Retinal pigment epithelial cell (primary cell): ENCODE data around the gene LCT.

Experiments used
- DNase-seq: peaks from one replicate; pipeline ENCODE4 v3.0.0-alpha.2; 2010; ENCODE audit warnings: low read depth
- H3K4me3 ChIP-seq: 2 replicates; pipeline ENCODE4 v1.5.1; 2011; ENCODE audit warnings: mild to moderate bottlenecking, low read length, control low read depth, moderate library complexity
- TF ChIP-seq, protein P1 (sequence below): conservative IDR thresholded peaks from 2 replicates; pipeline ENCODE4 v1.5.1; 2011; ENCODE audit warnings: low read depth, low read length, control low read depth, inconsistent platforms

The LCT gene

DNA sequence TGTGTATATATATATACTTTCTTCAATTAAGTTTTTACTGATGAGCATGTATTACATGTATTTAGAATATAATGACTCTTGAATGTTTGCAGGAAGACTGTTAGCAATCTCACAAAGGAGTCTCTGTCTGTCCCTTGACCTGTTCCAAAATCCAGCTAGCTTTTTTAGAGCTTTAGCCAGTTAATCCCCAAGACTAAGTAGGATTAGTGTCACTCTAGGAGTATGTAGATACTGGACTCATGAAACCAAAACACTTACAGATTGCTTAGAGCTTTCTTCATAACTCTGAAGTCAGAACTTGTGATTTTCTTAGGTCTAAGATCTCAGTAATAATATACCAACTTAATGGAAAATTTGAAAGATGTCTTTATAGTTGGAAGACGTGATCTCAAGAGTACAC, 93.1 kb downstream of the LCT start:
- H3K4me3 ChIP-seq = peak overlapping the region; percentile 86
- peak; percentile 95 for DNase-seq
- TF ChIP-seq, protein P1, sequence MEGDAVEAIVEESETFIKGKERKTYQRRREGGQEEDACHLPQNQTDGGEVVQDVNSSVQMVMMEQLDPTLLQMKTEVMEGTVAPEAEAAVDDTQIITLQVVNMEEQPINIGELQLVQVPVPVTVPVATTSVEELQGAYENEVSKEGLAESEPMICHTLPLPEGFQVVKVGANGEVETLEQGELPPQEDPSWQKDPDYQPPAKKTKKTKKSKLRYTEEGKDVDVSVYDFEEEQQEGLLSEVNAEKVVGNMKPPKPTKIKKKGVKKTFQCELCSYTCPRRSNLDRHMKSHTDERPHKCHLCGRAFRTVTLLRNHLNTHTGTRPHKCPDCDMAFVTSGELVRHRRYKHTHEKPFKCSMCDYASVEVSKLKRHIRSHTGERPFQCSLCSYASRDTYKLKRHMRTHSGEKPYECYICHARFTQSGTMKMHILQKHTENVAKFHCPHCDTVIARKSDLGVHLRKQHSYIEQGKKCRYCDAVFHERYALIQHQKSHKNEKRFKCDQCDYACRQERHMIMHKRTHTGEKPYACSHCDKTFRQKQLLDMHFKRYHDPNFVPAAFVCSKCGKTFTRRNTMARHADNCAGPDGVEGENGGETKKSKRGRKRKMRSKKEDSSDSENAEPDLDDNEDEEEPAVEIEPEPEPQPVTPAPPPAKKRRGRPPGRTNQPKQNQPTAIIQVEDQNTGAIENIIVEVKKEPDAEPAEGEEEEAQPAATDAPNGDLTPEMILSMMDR = no peak

DNA sequence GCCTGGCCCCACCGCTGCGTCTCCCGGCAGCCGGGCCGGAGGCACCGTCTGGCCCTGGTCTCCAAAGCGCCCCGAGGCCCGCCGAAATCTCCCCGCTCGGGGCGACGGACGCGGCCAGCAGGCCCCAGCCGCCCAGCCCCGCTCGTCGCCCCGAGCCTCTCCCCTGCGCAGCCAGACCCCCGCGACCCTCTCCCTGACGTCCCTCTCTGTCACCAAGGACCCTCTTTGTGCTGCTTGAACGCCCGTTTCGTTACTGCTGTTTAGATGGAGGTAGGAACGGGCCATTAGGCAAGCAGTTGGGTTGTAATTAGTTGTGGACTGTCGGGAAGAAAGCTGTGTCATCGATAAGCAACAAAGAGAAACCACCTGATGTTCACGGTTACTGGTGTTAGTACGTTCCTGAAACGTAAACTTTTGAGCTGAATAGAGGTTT, 94.6 kb downstream of the LCT start:
- DNase-seq = peak; percentile 52
- TF ChIP-seq, protein P1 = no peak
- peak overlapping the region; percentile 86 for H3K4me3 ChIP-seq

DNA sequence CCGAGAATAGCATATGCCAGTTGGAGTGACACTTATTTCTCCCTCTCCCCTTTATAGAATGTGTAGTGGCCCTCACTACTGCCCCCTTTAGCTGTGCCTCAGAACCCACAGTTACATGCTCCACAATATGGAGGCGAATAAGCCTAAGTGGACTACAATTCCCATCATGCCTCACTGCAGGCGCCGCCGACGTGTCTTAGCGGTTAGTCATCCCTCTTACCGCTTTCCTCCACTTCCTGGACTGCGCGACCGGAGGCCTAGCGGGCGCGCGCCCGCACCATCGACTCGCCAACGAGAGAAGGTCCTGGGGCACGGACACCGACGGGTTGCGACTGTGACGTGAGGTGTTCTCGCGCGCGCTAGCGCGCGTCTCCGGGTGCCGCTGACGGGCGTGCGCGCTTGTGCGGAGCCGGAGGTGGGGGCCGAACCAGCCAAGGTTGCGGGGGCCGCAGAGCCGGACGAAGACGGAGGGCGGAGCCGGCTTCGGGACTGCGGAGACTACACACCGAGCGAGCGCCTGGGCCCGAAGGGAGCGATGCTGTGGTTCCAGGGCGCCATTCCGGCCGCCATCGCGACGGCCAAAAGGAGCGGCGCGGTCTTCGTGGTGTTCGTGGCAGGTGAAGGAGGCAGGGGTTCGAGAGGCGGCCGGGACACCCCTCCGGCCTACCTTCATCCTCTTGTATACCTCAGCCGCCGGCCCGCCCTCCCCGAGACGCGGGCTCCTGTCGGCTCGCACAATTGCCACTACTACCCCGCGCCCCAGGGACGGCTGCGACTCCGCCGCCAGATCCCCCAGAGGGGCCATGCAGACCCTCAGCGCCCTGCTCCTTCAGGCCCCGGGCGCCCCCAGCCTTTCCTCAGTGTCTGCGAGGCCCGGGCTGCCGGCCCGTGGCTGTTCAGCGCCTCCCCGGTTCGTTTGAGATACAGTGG, 95.3 kb downstream of the LCT start, which contains the start of gene UBXN4:
UBXN4 (plus strand) TSS at position 461 of the 930 bp plus-strand sequence; CDS start at position 536, 75 bp downstream.
- peak; percentile 98 for DNase-seq
- TF ChIP-seq, protein P1 = peak; percentile 63
- H3K4me3 ChIP-seq = peak within 1 kb of the TSS; percentile 86

DNA sequence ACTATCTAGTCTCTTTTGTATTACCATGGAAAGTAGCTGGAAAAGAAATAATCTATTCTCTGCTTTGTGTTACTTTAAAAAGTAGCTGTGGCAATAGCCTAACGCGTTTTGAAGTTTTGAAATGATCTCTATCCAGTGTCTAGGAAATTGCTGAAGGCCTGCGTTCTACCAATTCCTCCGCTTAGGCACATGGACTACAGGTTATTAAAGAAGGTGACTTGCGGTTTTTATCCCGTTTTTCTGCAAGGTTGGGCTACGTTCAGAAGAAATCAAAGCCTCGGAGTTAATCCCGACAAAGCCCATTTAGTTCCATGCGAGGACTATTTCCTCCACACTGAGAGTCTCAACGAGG, 96.0 kb downstream of the LCT start:
- peak overlapping the region; percentile 86 for H3K4me3 ChIP-seq

DNA sequence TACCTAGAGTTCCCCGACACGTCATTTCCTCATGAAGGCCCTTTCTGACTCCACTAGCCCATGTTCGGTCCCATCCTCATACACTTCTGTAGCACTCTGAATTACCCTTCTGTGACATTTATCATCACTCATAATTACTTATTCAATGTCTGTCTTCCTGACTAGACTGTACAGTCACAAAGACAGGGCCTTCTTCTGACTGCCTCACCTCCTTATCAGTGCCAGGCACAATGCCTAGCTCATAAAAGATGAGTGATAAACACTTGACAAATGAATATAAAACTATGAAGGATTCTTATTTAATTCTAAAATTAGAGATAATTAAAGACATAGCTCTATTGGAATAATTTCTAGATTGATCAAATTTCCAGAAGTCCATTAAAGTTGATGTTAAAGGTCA, 96.8 kb downstream of the LCT start:
- TF ChIP-seq, protein P1 = no peak
- no peak for DNase-seq
- H3K4me3 ChIP-seq = no peak overlapping the region

More for the DNA sequence above, 96.0 kb downstream of the LCT start:
- DNase-seq = no peak
- TF ChIP-seq, protein P1 = no peak
